Measurements from ENCODE around the gene PPP1R10.

DNA sequence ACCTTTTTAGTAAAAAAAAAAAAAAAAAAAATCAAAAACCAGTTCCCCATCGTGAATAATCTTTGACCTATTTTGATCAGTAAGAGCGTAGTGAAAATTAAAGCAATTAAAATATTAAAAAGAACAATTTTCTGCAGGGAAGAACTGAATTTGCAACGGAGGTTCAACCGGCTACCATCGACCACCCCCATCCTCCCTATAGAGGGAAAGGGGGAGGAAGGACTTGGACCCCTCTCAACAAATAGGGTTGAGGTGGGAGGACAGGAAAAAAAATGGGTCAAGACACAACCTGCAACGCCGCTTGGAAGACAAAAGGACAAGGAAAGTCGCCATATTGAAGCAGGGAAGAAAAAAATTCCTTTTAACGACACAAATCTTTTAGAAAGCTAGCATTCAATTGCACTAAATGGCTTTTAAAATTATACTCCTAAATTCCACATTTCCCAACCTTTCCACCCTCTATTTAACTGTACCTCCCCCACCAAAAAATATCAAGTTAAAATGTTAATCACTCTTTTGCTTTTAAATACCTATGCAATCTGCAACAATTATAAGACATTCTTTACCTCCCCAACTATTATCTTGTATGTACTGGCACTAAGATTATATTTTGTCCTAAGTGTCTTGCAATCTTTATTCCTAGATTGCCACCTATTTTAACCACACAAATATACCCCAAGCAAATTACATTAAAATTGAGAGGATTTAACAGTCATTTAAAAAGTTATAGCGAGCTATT lies 1.7 kb downstream of the PPP1R10 start:
- TF ChIP-seq, protein P1, sequence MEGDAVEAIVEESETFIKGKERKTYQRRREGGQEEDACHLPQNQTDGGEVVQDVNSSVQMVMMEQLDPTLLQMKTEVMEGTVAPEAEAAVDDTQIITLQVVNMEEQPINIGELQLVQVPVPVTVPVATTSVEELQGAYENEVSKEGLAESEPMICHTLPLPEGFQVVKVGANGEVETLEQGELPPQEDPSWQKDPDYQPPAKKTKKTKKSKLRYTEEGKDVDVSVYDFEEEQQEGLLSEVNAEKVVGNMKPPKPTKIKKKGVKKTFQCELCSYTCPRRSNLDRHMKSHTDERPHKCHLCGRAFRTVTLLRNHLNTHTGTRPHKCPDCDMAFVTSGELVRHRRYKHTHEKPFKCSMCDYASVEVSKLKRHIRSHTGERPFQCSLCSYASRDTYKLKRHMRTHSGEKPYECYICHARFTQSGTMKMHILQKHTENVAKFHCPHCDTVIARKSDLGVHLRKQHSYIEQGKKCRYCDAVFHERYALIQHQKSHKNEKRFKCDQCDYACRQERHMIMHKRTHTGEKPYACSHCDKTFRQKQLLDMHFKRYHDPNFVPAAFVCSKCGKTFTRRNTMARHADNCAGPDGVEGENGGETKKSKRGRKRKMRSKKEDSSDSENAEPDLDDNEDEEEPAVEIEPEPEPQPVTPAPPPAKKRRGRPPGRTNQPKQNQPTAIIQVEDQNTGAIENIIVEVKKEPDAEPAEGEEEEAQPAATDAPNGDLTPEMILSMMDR (IDR thresholded peaks at IDR 0.05), result no peak
- no peak for TF ChIP-seq ZFX (IDR thresholded peaks at IDR 0.05; ENCODE audit: borderline replicate concordance)

Measured in 22Rv1 (cell line).